Activated CD8-positive, alpha-beta memory T cell treated with anti-CD3 and anti-CD28 coated beads for 48 hours (primary cell): Measurements from ENCODE around the gene SRP54.
"Not testable (repeated sequence)": the region's sequence is repeated elsewhere in the genome, so short reads cannot be mapped to it uniquely, and the experiment has no call there.

Source experiments
- DNase-seq, 3 experiments: peaks; one replicate each; pipeline ENCODE4 v3.0.0-alpha.2; 2020; ENCODE audit warnings: low read depth in 2 of 3, low spot score in 2 of 3

Gene SRP54

GRCh38 chr14:34983148-34983760, 462 bp downstream of the SRP54 start:
- DNase-seq, result no peak

GRCh38 chr14:34983786-34984185, 994 bp downstream of the SRP54 start:
- DNase-seq, result no peak

- no peak for DNase-seq
Measured at GRCh38 chr14:34985740-34986139, 2.9 kb downstream of the SRP54 start.

GRCh38 chr14:34987180-34987579, 4.4 kb downstream of the SRP54 start:
- DNase-seq, result no peak

GRCh38 chr14:34989762-34990161, 7.0 kb downstream of the SRP54 start:
- DNase-seq, result no peak

- DNase-seq, result no peak
Measured at GRCh38 chr14:34993426-34993825, 10.6 kb downstream of the SRP54 start.

GRCh38 chr14:34994668-34995067, 11.9 kb downstream of the SRP54 start:
- no peak for DNase-seq

GRCh38 chr14:34997762-34998161, 15.0 kb downstream of the SRP54 start:
- DNase-seq, result no peak

GRCh38 chr14:34999500-34999899, 16.7 kb downstream of the SRP54 start:
- no peak for DNase-seq

GRCh38 chr14:35001621-35002020, 18.8 kb downstream of the SRP54 start:
- DNase-seq, result no peak

GRCh38 chr14:35004839-35005238, 22.0 kb downstream of the SRP54 start:
- DNase-seq, result no peak

- no peak for DNase-seq
Measured at GRCh38 chr14:35016568-35016967, 33.8 kb downstream of the SRP54 start.

GRCh38 chr14:35020713-35021112, 37.9 kb downstream of the SRP54 start:
- DNase-seq, result no peak

- no peak for DNase-seq
Measured at GRCh38 chr14:35028435-35028834, 45.6 kb downstream of the SRP54 start.

- no peak for DNase-seq
Measured at GRCh38 chr14:35032562-35032961, 49.8 kb downstream of the SRP54 start.

GRCh38 chr14:35034440-35034833, 51.6 kb downstream of the SRP54 start:
- DNase-seq, result no peak

GRCh38 chr14:35034944-35035554, 52.3 kb downstream of the SRP54 start:
- not testable (repeated sequence) for DNase-seq

GRCh38 chr14:35038312-35038711, 55.5 kb downstream of the SRP54 start:
- not testable (repeated sequence) for DNase-seq

- DNase-seq, result no peak
Measured at GRCh38 chr14:35042632-35043031, 59.8 kb downstream of the SRP54 start.

GRCh38 chr14:35043046-35043445, 60.3 kb downstream of the SRP54 start:
- no peak for DNase-seq

GRCh38 chr14:35044939-35045797, 62.4 kb downstream of the SRP54 start:
- DNase-seq, result no peak

GRCh38 chr14:35045798-35046047, 62.9 kb downstream of the SRP54 start:
- DNase-seq, result no peak
